ENCODE measurements around the gene CRB1.

Gene CRB1

GRCh38 chr1:197286634-197287033 lies 18.6 kb downstream of the CRB1 start:
- no peaks in the 10 kb centered on the region for H3K9me3 ChIP-seq (ENCODE audit: control insufficient read depth in 5 of 5, low read length in 5 of 5)
- H3K4me3 ChIP-seq (ENCODE audit: low read depth in 1 of 5, low read length in 5 of 5): no peak overlapping the region
- no peak overlapping the region for H3K27ac ChIP-seq (ENCODE audit: low read depth, low read length)
- H3K4me1 ChIP-seq (ENCODE audit: control insufficient read depth in 5 of 5, insufficient read depth in 5 of 5, low read length in 5 of 5): no peaks in the 10 kb centered on the region
- H3K27me3 ChIP-seq (ENCODE audit: control insufficient read depth in 5 of 5, insufficient read depth in 4 of 5, low read length in 5 of 5): no peaks in the 10 kb centered on the region
- no peaks in the 10 kb centered on the region for H3K36me3 ChIP-seq (ENCODE audit: control insufficient read depth in 5 of 5, insufficient read depth in 5 of 5, low read length in 5 of 5)
- H3K9ac ChIP-seq (ENCODE audit: low read length in 5 of 5): no peak overlapping the region

GRCh38 chr1:197287863-197288262 lies 19.8 kb downstream of the CRB1 start:
- no peak overlapping the region for H3K27ac ChIP-seq (ENCODE audit: low read depth, low read length)
- no peaks in the 10 kb centered on the region for H3K9me3 ChIP-seq (ENCODE audit: control insufficient read depth in 5 of 5, low read length in 5 of 5)
- H3K9ac ChIP-seq (ENCODE audit: low read length in 5 of 5): no peak overlapping the region
- H3K36me3 ChIP-seq (ENCODE audit: control insufficient read depth in 5 of 5, insufficient read depth in 5 of 5, low read length in 5 of 5): no peaks in the 10 kb centered on the region
- H3K27me3 ChIP-seq (ENCODE audit: control insufficient read depth in 5 of 5, insufficient read depth in 4 of 5, low read length in 5 of 5): no peaks in the 10 kb centered on the region
- no peak overlapping the region for H3K4me3 ChIP-seq (ENCODE audit: low read depth in 1 of 5, low read length in 5 of 5)
- H3K4me1 ChIP-seq (ENCODE audit: control insufficient read depth in 5 of 5, insufficient read depth in 5 of 5, low read length in 5 of 5): no peaks in the 10 kb centered on the region

GRCh38 chr1:197302775-197303174 lies 34.7 kb downstream of the CRB1 start:
- Histone ChIP-seq H3K27ac (ENCODE audit: low read depth, low read length) (no peak overlapping the region), H3K4me1 (ENCODE audit: control insufficient read depth in 5 of 5, insufficient read depth in 5 of 5, low read length in 5 of 5) (no peaks in the 10 kb centered on the region), H3K9me3 (ENCODE audit: control insufficient read depth in 5 of 5, low read length in 5 of 5) (no peaks in the 10 kb centered on the region), H3K9ac (ENCODE audit: low read length in 5 of 5) (no peak overlapping the region), H3K27me3 (ENCODE audit: control insufficient read depth in 5 of 5, insufficient read depth in 4 of 5, low read length in 5 of 5) (no peaks in the 10 kb centered on the region), H3K36me3 (ENCODE audit: control insufficient read depth in 5 of 5, insufficient read depth in 5 of 5, low read length in 5 of 5) (no peaks in the 10 kb centered on the region), H3K4me3 (ENCODE audit: low read depth in 1 of 5, low read length in 5 of 5) (no peak overlapping the region)

GRCh38 chr1:197303463-197303862 lies 35.4 kb downstream of the CRB1 start:
- no peaks in the 10 kb centered on the region for H3K27me3 ChIP-seq (ENCODE audit: control insufficient read depth in 5 of 5, insufficient read depth in 4 of 5, low read length in 5 of 5)
- no peaks in the 10 kb centered on the region for H3K4me1 ChIP-seq (ENCODE audit: control insufficient read depth in 5 of 5, insufficient read depth in 5 of 5, low read length in 5 of 5)
- no peaks in the 10 kb centered on the region for H3K9me3 ChIP-seq (ENCODE audit: control insufficient read depth in 5 of 5, low read length in 5 of 5)
- H3K27ac ChIP-seq (ENCODE audit: low read depth, low read length): no peak overlapping the region
- H3K9ac ChIP-seq (ENCODE audit: low read length in 5 of 5): no peak overlapping the region
- H3K4me3 ChIP-seq (ENCODE audit: low read depth in 1 of 5, low read length in 5 of 5): no peak overlapping the region
- no peaks in the 10 kb centered on the region for H3K36me3 ChIP-seq (ENCODE audit: control insufficient read depth in 5 of 5, insufficient read depth in 5 of 5, low read length in 5 of 5)

- no peak overlapping the region for H3K9ac ChIP-seq (ENCODE audit: low read length in 5 of 5)
- H3K9me3 ChIP-seq (ENCODE audit: control insufficient read depth in 5 of 5, low read length in 5 of 5): no peaks in the 10 kb centered on the region
- H3K27ac ChIP-seq (ENCODE audit: low read depth, low read length): no peak overlapping the region
- H3K36me3 ChIP-seq (ENCODE audit: control insufficient read depth in 5 of 5, insufficient read depth in 5 of 5, low read length in 5 of 5): no peaks in the 10 kb centered on the region
- no peaks in the 10 kb centered on the region for H3K4me1 ChIP-seq (ENCODE audit: control insufficient read depth in 5 of 5, insufficient read depth in 5 of 5, low read length in 5 of 5)
- H3K27me3 ChIP-seq (ENCODE audit: control insufficient read depth in 5 of 5, insufficient read depth in 4 of 5, low read length in 5 of 5): no peaks in the 10 kb centered on the region
- no peak overlapping the region for H3K4me3 ChIP-seq (ENCODE audit: low read depth in 1 of 5, low read length in 5 of 5)
These were observed 36.7 kb downstream of the CRB1 start for GRCh38 chr1:197304638-197305200.

GRCh38 chr1:197305925-197306324 lies 37.9 kb downstream of the CRB1 start:
- Histone ChIP-seq H3K9me3 (ENCODE audit: control insufficient read depth in 5 of 5, low read length in 5 of 5) (no peaks in the 10 kb centered on the region), H3K9ac (ENCODE audit: low read length in 5 of 5) (no peak overlapping the region), H3K27ac (ENCODE audit: low read depth, low read length) (no peak overlapping the region), H3K4me1 (ENCODE audit: control insufficient read depth in 5 of 5, insufficient read depth in 5 of 5, low read length in 5 of 5) (no peaks in the 10 kb centered on the region), H3K36me3 (ENCODE audit: control insufficient read depth in 5 of 5, insufficient read depth in 5 of 5, low read length in 5 of 5) (no peaks in the 10 kb centered on the region), H3K4me3 (ENCODE audit: low read depth in 1 of 5, low read length in 5 of 5) (no peak overlapping the region), H3K27me3 (ENCODE audit: control insufficient read depth in 5 of 5, insufficient read depth in 4 of 5, low read length in 5 of 5) (no peaks in the 10 kb centered on the region)

GRCh38 chr1:197306381-197307062 lies 38.5 kb downstream of the CRB1 start:
- no peak overlapping the region for H3K27ac ChIP-seq (ENCODE audit: low read depth, low read length)

GRCh38 chr1:197307136-197307535 lies 39.1 kb downstream of the CRB1 start:
- H3K9ac ChIP-seq (ENCODE audit: low read length in 5 of 5): no peak overlapping the region

More at GRCh38 chr1:197306381-197307062, 38.5 kb downstream of the CRB1 start:
- H3K4me1 ChIP-seq (ENCODE audit: control insufficient read depth in 5 of 5, insufficient read depth in 5 of 5, low read length in 5 of 5): no peaks in the 10 kb centered on the region
- H3K9ac ChIP-seq (ENCODE audit: low read length in 5 of 5): no peak overlapping the region
- no peaks in the 10 kb centered on the region for H3K27me3 ChIP-seq (ENCODE audit: control insufficient read depth in 5 of 5, insufficient read depth in 4 of 5, low read length in 5 of 5)
- H3K9me3 ChIP-seq (ENCODE audit: control insufficient read depth in 5 of 5, low read length in 5 of 5): no peaks in the 10 kb centered on the region
- no peak overlapping the region for H3K4me3 ChIP-seq (ENCODE audit: low read depth in 1 of 5, low read length in 5 of 5)
- no peaks in the 10 kb centered on the region for H3K36me3 ChIP-seq (ENCODE audit: control insufficient read depth in 5 of 5, insufficient read depth in 5 of 5, low read length in 5 of 5)

GRCh38 chr1:197307551-197307950 lies 39.5 kb downstream of the CRB1 start:
- Histone ChIP-seq H3K27ac (ENCODE audit: low read depth, low read length) (no peak overlapping the region), H3K9ac (ENCODE audit: low read length in 5 of 5) (no peak overlapping the region), H3K4me1 (ENCODE audit: control insufficient read depth in 5 of 5, insufficient read depth in 5 of 5, low read length in 5 of 5) (no peaks in the 10 kb centered on the region), H3K9me3 (ENCODE audit: control insufficient read depth in 5 of 5, low read length in 5 of 5) (no peaks in the 10 kb centered on the region), H3K4me3 (ENCODE audit: low read depth in 1 of 5, low read length in 5 of 5) (no peak overlapping the region), H3K36me3 (ENCODE audit: control insufficient read depth in 5 of 5, insufficient read depth in 5 of 5, low read length in 5 of 5) (no peaks in the 10 kb centered on the region), H3K27me3 (ENCODE audit: control insufficient read depth in 5 of 5, insufficient read depth in 4 of 5, low read length in 5 of 5) (no peaks in the 10 kb centered on the region)

More at GRCh38 chr1:197307136-197307535, 39.1 kb downstream of the CRB1 start:
- Histone ChIP-seq H3K36me3 (ENCODE audit: control insufficient read depth in 5 of 5, insufficient read depth in 5 of 5, low read length in 5 of 5) (no peaks in the 10 kb centered on the region), H3K27me3 (ENCODE audit: control insufficient read depth in 5 of 5, insufficient read depth in 4 of 5, low read length in 5 of 5) (no peaks in the 10 kb centered on the region), H3K4me1 (ENCODE audit: control insufficient read depth in 5 of 5, insufficient read depth in 5 of 5, low read length in 5 of 5) (no peaks in the 10 kb centered on the region), H3K27ac (ENCODE audit: low read depth, low read length) (no peak overlapping the region), H3K4me3 (ENCODE audit: low read depth in 1 of 5, low read length in 5 of 5) (no peak overlapping the region), H3K9me3 (ENCODE audit: control insufficient read depth in 5 of 5, low read length in 5 of 5) (no peaks in the 10 kb centered on the region)

- Histone ChIP-seq H3K4me3 (ENCODE audit: low read depth in 1 of 5, low read length in 5 of 5) (no peak overlapping the region), H3K4me1 (ENCODE audit: control insufficient read depth in 5 of 5, insufficient read depth in 5 of 5, low read length in 5 of 5) (peaks cover 0 to 2% (median 0%) of the 10 kb centered on the region in 5 donors), H3K9me3 (ENCODE audit: control insufficient read depth in 5 of 5, low read length in 5 of 5) (no peaks in the 10 kb centered on the region), H3K27ac (ENCODE audit: low read depth, low read length) (no peak overlapping the region), H3K36me3 (ENCODE audit: control insufficient read depth in 5 of 5, insufficient read depth in 5 of 5, low read length in 5 of 5) (no peaks in the 10 kb centered on the region), H3K27me3 (ENCODE audit: control insufficient read depth in 5 of 5, insufficient read depth in 4 of 5, low read length in 5 of 5) (no peaks in the 10 kb centered on the region), H3K9ac (ENCODE audit: low read length in 5 of 5) (no peak overlapping the region)
These were observed 43.0 kb downstream of the CRB1 start for GRCh38 chr1:197311081-197311480.

Data from subcutaneous abdominal adipose tissue (tissue), 5 donors.